ENCODE results near the gene TRERF1.

TRERF1 gene

DNA sequence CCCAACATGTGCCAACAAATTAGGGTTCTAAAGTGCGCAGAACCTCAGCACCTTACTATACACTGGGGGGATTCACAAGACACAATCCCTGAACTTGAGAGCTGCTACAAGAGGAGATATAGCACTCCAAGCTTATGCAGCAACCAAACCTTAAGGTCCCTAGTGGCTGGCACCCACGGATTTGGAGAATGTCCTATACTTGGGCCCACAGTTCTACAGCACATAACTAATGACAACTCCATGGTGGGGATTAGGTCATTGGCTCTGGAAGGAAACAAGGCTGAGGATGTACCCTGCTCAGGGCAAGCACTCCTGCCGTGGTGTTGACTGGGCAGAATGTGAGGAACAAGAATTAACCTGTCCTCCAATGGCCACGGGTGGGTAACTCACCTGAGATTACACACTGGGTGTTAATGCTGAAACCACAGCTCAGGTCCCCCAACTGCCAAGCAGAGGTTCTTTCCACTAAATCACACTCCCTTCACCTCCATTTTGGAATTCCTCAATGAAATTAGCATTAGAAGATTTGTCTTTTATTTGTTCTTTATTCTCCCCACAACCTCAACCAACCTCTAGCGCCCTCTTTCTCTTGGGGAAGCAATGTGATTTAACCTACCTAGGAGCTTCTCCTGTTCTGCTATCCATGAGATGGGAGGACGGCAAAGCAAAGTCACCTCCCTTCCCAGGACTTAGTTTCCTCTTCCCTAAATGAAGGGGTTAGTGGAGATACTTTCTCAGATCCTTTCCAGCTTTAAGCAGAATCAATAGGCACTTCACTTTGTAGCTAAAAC is 32.0 kb downstream of the TRERF1 start:
- no peak for DNase-seq

- no peak for DNase-seq
Measured at GRCh38 chr6:42418724-42419123, 33.0 kb downstream of the TRERF1 start.

GRCh38 chr6:42417641-42418112 is 34.0 kb downstream of the TRERF1 start:
- no peak for DNase-seq

GRCh38 chr6:42411406-42411805 is 40.3 kb downstream of the TRERF1 start:
- DNase-seq = no peak

GRCh38 chr6:42410861-42411260 is 40.9 kb downstream of the TRERF1 start:
- DNase-seq = no peak

- DNase-seq = no peak
Measured at GRCh38 chr6:42409581-42409980, 42.1 kb downstream of the TRERF1 start.

DNA sequence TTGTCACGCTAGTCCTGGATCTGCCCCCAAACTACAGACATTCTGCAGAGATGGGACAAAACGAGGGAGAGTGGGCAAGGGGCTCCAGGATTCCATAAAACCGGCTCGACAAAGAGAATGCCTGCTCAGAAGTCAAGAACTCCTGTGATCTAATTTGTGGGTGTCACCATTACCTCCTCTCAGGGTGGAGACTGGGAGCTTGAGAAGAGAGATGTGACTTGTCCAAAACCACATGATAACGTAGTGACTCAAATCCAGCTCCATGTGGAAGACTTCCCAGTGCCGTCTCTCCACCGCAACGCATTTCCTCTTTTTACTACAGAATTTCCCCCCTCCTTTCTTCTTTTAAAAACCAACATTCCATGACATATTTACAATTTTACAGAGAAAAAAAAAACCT is 44.3 kb downstream of the TRERF1 start:
- DNase-seq = peak; percentile 91

GRCh38 chr6:42406306-42407280 is 45.1 kb downstream of the TRERF1 start:
- peak; percentile 19 for DNase-seq

DNA sequence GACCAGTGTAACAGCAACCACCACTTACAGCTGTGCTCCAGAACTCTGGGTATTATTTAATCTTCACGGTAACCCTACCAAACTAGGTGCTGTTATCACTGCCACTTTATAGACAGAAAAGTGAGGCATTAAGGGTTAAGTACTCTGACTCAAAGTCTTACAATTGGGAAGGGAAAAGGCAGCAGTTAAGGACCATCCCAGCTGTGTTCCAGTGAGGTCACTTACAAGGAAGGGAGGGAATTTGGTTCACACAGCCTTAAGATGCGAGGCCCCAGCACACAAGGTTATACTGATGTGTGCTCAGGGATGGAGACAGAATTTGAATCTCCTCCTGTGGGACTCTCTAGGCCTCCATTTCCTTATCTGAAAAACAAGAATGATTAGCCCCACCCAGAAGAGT is 46.7 kb downstream of the TRERF1 start:
- DNase-seq = peak; percentile 74

DNA sequence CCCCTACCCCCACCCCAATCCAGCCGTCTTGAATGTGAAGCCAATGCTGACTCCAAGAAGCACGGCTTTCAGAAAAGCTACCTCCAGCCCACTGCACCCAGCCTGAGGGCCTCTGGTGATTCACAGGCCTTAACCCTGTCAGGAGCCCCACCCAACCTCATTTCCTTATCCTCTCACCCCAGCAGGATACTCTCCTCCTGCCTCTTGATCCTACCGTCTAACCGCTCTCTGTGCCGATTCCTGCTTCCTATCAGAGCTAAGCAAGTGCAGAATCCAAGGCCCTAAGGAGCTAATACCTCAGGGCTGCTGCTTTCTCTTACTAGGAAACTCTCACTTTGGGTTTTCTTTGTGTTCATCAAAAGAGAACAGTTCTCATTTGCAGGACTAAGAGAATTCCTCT is 47.2 kb downstream of the TRERF1 start:
- DNase-seq = peak; percentile 95

DNA sequence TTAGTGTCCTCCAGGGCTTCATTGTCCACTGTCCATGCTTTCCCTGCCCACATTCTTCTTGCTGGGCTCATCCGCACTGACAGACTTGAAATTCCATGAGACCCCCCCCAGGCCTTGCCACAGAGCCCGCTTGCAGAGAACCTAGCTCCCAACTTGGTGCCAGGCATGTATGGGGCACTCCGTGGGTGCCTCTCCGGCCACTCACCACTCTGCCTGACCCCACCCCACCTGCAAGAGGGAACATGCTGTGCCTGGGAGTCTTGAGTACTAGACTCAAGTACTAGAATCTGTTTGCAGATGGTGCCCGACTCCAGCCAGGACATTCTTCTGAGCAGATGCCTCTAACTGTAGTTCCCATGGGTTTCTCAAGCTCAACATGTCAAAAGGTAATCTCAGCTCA is 47.9 kb downstream of the TRERF1 start:
- DNase-seq = peak; percentile 24

GRCh38 chr6:42403421-42403820 is 48.3 kb downstream of the TRERF1 start:
- DNase-seq = no peak

GRCh38 chr6:42402184-42402583 is 49.5 kb downstream of the TRERF1 start:
- peak; percentile 47 for DNase-seq

GRCh38 chr6:42401613-42401951 is 50.1 kb downstream of the TRERF1 start:
- no peak for DNase-seq

DNA sequence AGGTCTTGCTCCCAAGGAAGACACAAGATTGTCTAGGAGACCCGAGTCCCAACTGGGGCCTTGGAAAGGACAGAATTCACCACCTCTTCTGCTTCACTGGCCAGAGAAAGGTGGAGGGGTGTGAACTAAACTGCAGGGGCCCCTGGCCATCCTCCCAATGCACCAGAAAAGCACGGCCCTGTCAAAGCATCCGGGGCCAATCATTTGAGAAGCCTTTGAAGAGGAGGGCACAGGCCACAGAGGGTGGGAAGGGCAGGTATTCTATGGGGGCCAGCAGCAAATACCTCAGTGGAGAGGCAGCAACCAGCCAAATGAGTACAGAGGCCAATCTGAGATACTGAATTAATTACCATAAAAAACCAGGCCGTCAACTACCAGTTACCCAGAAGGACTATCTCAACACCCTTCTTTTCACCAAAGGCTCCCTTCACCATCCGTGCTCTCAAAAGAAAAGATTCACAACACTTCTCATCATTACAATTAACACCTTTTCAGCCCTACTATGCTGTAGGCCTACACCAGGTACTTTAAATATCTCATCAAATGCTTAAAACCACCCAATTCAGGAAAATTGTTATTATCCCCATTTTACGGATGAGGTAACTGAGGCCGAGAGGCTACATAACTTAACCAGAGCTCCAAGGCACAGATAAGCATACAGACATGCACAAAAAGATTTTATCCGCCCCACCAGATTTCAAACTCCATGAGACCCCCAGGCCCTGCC is 50.7 kb downstream of the TRERF1 start:
- no peak for DNase-seq

DNA sequence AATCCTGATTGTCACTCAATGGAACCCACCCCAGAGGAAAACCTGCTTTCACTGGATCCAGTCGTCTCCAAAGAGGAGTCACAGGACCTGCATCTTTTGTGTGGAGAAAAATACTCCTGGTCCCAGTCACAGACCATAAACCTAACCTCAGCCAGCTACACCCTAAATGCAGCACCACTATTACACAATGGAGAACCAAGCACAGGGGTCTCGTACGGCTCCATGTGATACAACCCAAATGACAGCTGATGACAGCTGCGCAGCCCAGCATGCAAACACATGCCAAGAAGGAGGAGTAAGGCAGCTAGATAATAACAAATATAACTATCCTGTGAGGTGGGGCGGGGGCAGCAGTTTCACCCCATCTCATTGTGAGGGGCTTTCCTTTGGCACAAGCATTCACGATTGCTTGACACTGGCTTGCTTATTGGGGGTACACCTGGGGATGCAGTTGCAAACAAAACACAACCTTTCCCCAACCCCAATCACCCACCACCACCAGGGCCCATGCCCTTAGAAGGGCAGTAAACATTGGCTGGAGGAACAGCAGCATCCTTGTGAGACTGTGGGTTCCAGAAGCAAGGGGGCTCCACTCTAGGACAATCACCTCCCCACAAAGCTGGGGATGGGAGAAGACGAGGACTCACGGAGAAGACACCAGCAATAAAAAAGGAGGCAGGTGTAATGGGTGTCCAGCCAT is 51.5 kb downstream of the TRERF1 start:
- no peak for DNase-seq

DNA sequence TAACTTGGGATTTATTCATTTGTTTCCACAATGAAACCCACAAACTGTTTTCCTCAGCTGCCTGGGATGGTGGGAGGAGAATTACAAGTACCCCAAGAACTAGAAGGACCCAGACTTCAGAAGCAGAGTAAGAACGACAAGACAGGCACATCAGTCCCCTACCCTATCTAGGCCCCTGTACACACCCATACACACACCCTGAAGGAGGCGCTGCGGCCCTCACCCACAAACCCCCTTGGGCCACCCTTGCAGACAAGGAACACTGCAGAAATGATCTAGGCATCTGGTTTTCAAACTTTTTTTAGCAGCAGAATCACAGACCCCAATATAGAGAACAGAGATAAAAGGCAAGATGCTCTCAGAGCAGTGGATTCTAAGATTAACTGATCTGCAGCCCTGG is 55.0 kb downstream of the TRERF1 start:
- no peak for DNase-seq

GRCh38 chr6:42394881-42395620 is 56.7 kb downstream of the TRERF1 start:
- no peak for DNase-seq

- DNase-seq = no peak
Measured at GRCh38 chr6:42394151-42394550, 57.6 kb downstream of the TRERF1 start.

DNA sequence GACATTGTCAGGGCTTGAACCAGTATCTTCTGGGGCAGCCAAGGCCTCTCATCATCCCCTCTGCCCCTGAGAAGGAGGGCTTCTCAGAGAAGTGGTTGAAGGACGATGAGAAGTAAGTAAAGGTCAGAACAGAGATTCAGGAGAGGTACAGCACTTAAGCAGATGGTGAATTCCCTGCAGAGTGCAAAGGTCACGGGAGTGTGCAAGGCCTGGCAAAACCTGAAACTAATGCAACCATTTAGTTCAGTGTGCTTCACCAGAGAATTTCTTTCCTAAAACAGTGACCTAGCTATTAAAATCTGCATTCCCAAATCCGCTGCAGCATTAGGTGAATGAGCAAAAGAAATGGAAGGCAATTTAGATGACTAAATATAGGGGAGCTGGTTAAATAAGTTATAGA is 58.4 kb downstream of the TRERF1 start:
- no peak for DNase-seq

GRCh38 chr6:42392833-42393232 is 58.9 kb downstream of the TRERF1 start:
- DNase-seq = no peak

DNA sequence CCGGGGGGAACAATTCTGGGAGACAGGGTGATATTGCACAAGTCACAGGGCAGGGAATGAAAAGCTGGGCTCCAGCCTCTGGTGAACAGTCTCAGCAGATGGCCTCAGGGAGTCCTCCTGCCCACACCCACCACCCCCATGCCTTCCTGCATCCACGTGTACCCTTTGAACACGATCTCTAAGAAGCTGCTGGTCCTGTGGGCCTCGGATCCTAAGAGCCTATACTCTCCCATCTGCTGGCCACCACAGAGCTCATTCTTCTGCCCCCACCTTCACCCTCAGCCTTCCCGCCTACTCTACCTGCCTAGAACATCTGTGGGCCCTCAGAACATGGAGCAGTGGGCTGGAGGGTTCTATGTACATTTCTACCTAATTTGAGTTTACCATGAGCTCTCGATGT is 60.3 kb downstream of the TRERF1 start:
- DNase-seq = no peak

All from EL (cell line).